Neuronal stem cell (in vitro differentiated cells): ENCODE data around the gene CCT3.

Experiments used
- DNase-seq: peaks from one replicate; pipeline ENCODE4 v3.0.0-alpha.2; 2013; ENCODE audit warnings: low spot score
- H2AFZ ChIP-seq: one replicate; pipeline ENCODE4 v1.6.1; 2013; ENCODE audit warnings: mild to moderate bottlenecking, low read length, inconsistent platforms
- H2AK5ac ChIP-seq: 2 replicates; pipeline ENCODE4 v1.6.1; 2013; ENCODE audit warnings: low read depth, mild to moderate bottlenecking, inconsistent platforms, low read length, moderate library complexity, mixed read lengths
- H2BK120ac ChIP-seq: 2 replicates; pipeline ENCODE4 v1.6.1; 2013; ENCODE audit warnings: low read depth, mild to moderate bottlenecking, inconsistent platforms, low read length, moderate library complexity, mixed read lengths
- H2BK12ac ChIP-seq: one replicate; pipeline ENCODE4 v1.6.1; 2013; ENCODE audit warnings: low read length, inconsistent platforms
- H2BK15ac ChIP-seq: 2 replicates; pipeline ENCODE4 v1.6.1; 2013; ENCODE audit warnings: mild to moderate bottlenecking, low read length, inconsistent platforms, mixed read lengths
- H2BK5ac ChIP-seq: one replicate; pipeline ENCODE4 v1.6.1; 2013; ENCODE audit warnings: inconsistent platforms, mild to moderate bottlenecking, low read length, moderate library complexity
- H3K14ac ChIP-seq: one replicate; pipeline ENCODE4 v1.6.1; 2013; ENCODE audit warnings: low read length, inconsistent platforms
- H3K18ac ChIP-seq: 2 replicates; pipeline ENCODE4 v1.6.1; 2013; ENCODE audit warnings: low read length, inconsistent platforms
- H3K23ac ChIP-seq: 2 replicates; pipeline ENCODE4 v1.6.1; 2013; ENCODE audit warnings: low read depth, mild to moderate bottlenecking, mixed read lengths, low read length, inconsistent platforms; ENCODE audit not compliant: poor library complexity
- H3K27ac ChIP-seq: replicated peaks from 3 replicates; pipeline ENCODE4 v1.5.1; 2013; ENCODE audit warnings: low read length, inconsistent platforms
- H3K27me3 ChIP-seq, 3 experiments: 2 replicates each; pipeline ENCODE4 v1.6.1; 2013; ENCODE audit warnings: low read length in 3 of 3, mild to moderate bottlenecking in 2 of 3, inconsistent platforms in 1 of 3, low read depth in 1 of 3, mixed read lengths in 1 of 3, moderate library complexity in 1 of 3; ENCODE audit not compliant: control insufficient read depth in 3 of 3, insufficient read depth in 3 of 3
- H3K36me3 ChIP-seq, 2 donors: replicated peaks in 1 of 2; 2 replicates each; pipeline ENCODE4 v1.6.1; 2013; ENCODE audit warnings: low read length in 2 of 2; ENCODE audit not compliant: control insufficient read depth in 2 of 2, insufficient read depth in 2 of 2
- H3K4ac ChIP-seq: 2 replicates; pipeline ENCODE4 v1.6.1; 2013; ENCODE audit warnings: inconsistent platforms, mild to moderate bottlenecking, low read length, moderate library complexity
- H3K4me1 ChIP-seq, 2 donors: 1 replicate in 1 of 2; 2 replicates in 1 of 2; pipeline ENCODE4 v1.6.1; 2013; ENCODE audit warnings: low read length in 2 of 2, low read depth in 1 of 2; ENCODE audit not compliant: control insufficient read depth in 2 of 2, insufficient read depth in 1 of 2
- H3K4me2 ChIP-seq: one replicate; pipeline ENCODE4 v1.6.1; 2013; ENCODE audit warnings: mild to moderate bottlenecking, low read length, inconsistent platforms; ENCODE audit not compliant: insufficient read depth, poor library complexity, severe bottlenecking
- H3K4me3 ChIP-seq, 2 donors: 2 replicates each; pipeline ENCODE4 v1.5.1; 2013; ENCODE audit warnings: low read length in 2 of 2, mild to moderate bottlenecking in 2 of 2, inconsistent platforms in 1 of 2, moderate library complexity in 1 of 2
- H3K79me1 ChIP-seq: one replicate; pipeline ENCODE4 v1.6.1; 2013; ENCODE audit warnings: low read depth, mild to moderate bottlenecking, inconsistent platforms, low read length, moderate library complexity
- H3K9ac ChIP-seq: one replicate; pipeline ENCODE4 v1.6.1; 2013; ENCODE audit warnings: mild to moderate bottlenecking, low read depth, low read length, inconsistent platforms; ENCODE audit not compliant: poor library complexity
- H3K9me3 ChIP-seq, 2 donors: replicated peaks in 1 of 2; 2 replicates each; pipeline versions ENCODE3 to v1.6.1; 2013; ENCODE audit warnings: low read length in 2 of 2, mild to moderate bottlenecking in 2 of 2, inconsistent platforms in 1 of 2, low read depth in 1 of 2, mixed read lengths in 1 of 2, moderate library complexity in 1 of 2; ENCODE audit not compliant: control insufficient read depth in 2 of 2, insufficient read depth in 1 of 2
- H4K8ac ChIP-seq: one replicate; pipeline ENCODE4 v1.6.1; 2013; ENCODE audit warnings: low read depth, mild to moderate bottlenecking, inconsistent platforms, low read length, moderate library complexity
- H4K91ac ChIP-seq: one replicate; pipeline ENCODE4 v1.6.1; 2013; ENCODE audit warnings: low read length, low read depth, mild to moderate bottlenecking, inconsistent platforms; ENCODE audit not compliant: poor library complexity
- WGBS, 2 donors: extraction: QIAGEN DNeasy Blood & Tissue Kit; methylation state at CpG; one replicate each; pipeline ENCODE4 v1.1.7; 2013; ENCODE audit warnings: missing lambda C conversion rate in 2 of 2, mixed read lengths in 1 of 2; ENCODE audit not compliant: insufficient read length in 2 of 2, insufficient replicate concordance in 1 of 2; ENCODE audit errors: extremely low coverage in 2 of 2; 5-methylcytosine and 5-hydroxymethylcytosine counted together

The CCT3 gene

GRCh38 chr1:156383023-156383422 lies 44.9 kb upstream of the CCT3 start:
- no peak overlapping the region for H2BK120ac ChIP-seq
- H2BK5ac ChIP-seq = no peak overlapping the region
- no peak overlapping the region for H4K8ac ChIP-seq
- H3K4me3 ChIP-seq = no peak overlapping the region
- H3K4me1 ChIP-seq = peaks cover 5 to 10% of the 10 kb centered on the region in 2 donors
- H3K14ac ChIP-seq = no peak overlapping the region
- H3K79me1 ChIP-seq = no peaks in the 10 kb centered on the region
- no CpG with 5 or more reads among the region's 9 CpGs for WGBS, 2 donors
- no peak overlapping the region for H4K91ac ChIP-seq
- H3K23ac ChIP-seq = peak overlapping the region; percentile 65
- H3K27me3 ChIP-seq = peaks cover 7 to 72% (median 44%) of the 10 kb centered on the region in 3 experiments
- H3K27ac ChIP-seq = no peak overlapping the region
- H3K9me3 ChIP-seq = no peaks in the 10 kb centered on the region
- H3K4ac ChIP-seq = no peak overlapping the region
- H3K18ac ChIP-seq = no peak overlapping the region
- peak; percentile 65 for DNase-seq
- no peak overlapping the region for H3K9ac ChIP-seq
- H2AFZ ChIP-seq = no peak overlapping the region
- no peak overlapping the region for H2BK15ac ChIP-seq
- no peak overlapping the region for H3K4me2 ChIP-seq
- no peak overlapping the region for H2BK12ac ChIP-seq
- no peaks in the 10 kb centered on the region for H3K36me3 ChIP-seq
- H2AK5ac ChIP-seq = no peak overlapping the region

DNA sequence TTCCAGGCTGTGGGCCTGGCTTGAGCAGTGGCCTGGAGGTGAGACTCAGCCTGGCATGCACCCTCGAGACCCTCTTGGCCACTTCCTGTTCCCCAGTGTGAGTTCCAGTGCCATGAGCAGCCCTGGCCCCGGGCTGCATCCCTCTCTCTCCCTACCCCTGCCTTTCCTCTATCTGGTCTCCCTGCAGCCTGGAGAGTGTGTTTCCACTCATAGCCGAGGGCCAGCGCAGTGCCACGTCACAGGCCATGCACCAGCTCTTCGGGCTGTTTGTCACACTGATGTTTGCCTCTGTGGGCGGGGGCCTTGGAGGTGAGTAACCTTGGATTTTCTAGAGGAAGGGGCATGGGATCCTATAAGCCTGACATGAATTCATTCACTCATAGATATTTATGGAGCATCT lies 44.5 kb upstream of the CCT3 start:
- Histone ChIP-seq H3K23ac (no peak overlapping the region), H3K4me2 (no peak overlapping the region), H2AFZ (no peak overlapping the region), H3K27ac (no peak overlapping the region), H3K36me3 (no peaks in the 10 kb centered on the region), H3K4ac (no peak overlapping the region), H3K14ac (no peak overlapping the region), H3K9ac (no peak overlapping the region), H2AK5ac (no peak overlapping the region), H3K79me1 (no peaks in the 10 kb centered on the region), H3K4me1 (peaks cover under 1 to 6% of the 10 kb centered on the region in 2 donors), H2BK12ac (no peak overlapping the region), H3K27me3 (peaks cover 2 to 68% (median 39%) of the 10 kb centered on the region in 3 experiments), H2BK120ac (no peak overlapping the region), H4K91ac (no peak overlapping the region), H3K4me3 (no peak overlapping the region), H3K18ac (no peak overlapping the region), H2BK15ac (no peak overlapping the region), H4K8ac (no peak overlapping the region), H2BK5ac (no peak overlapping the region), H3K9me3 (no peaks in the 10 kb centered on the region)
- WGBS, 2 donors = no CpG with 5 or more reads among the region's 7 CpGs
- DNase-seq = no peak

- Histone ChIP-seq H2BK15ac (no peak overlapping the region), H3K4me2 (no peak overlapping the region), H2AK5ac (no peak overlapping the region), H4K91ac (no peak overlapping the region), H2BK12ac (no peak overlapping the region), H2BK120ac (no peak overlapping the region), H3K14ac (no peak overlapping the region), H3K9me3 (no peaks in the 10 kb centered on the region), H3K23ac (no peak overlapping the region), H3K27me3 (peaks cover 0 to 54% (median 11%) of the 10 kb centered on the region in 3 experiments), H4K8ac (no peak overlapping the region), H2AFZ (no peak overlapping the region), H3K79me1 (no peaks in the 10 kb centered on the region), H3K27ac (no peak overlapping the region), H3K4ac (no peak overlapping the region), H3K4me1 (peaks cover 0 to 2% of the 10 kb centered on the region in 2 donors), H3K4me3 (no peak overlapping the region), H3K9ac (no peak overlapping the region), H2BK5ac (no peak overlapping the region), H3K36me3 (no peaks in the 10 kb centered on the region), H3K18ac (no peak overlapping the region)
- no peak for DNase-seq
- WGBS, 2 donors = no CpG with 5 or more reads among the region's 3 CpGs
Measured at GRCh38 chr1:156379420-156380165, 41.5 kb upstream of the CCT3 start.

DNA sequence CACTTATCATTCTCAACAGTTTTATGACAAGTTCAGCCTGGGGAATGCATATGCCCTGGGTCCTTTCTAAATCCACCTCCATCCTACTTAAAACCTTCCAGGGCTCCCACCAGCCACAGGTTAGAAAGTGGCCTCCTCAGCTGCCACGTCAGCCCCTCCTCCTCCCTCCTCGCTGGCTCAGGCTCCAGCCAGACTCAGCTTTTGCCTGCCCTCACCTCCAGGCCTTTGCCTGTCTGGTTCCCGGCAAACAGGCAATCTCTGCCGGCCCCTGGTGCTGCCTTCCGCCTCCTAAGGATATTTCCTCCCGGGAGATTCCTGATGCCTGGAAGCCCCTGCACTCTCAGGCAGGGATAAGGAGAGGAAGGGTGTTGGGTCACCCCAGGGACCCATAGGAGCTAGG lies 40.5 kb upstream of the CCT3 start:
- Histone ChIP-seq H4K91ac (no peak overlapping the region), H3K4ac (no peak overlapping the region), H3K23ac (no peak overlapping the region), H3K14ac (no peak overlapping the region), H2BK12ac (no peak overlapping the region), H2AK5ac (no peak overlapping the region), H3K4me1 (peaks cover 0 to 2% of the 10 kb centered on the region in 2 donors), H4K8ac (no peak overlapping the region), H3K27ac (no peak overlapping the region), H3K79me1 (no peaks in the 10 kb centered on the region), H3K27me3 (peaks cover 0 to 51% (median 8%) of the 10 kb centered on the region in 3 experiments), H3K18ac (peak overlapping the region; percentile 30), H2BK5ac (no peak overlapping the region), H2AFZ (no peak overlapping the region), H3K4me2 (no peak overlapping the region), H2BK120ac (peak overlapping the region; percentile 62), H3K4me3 (no peak overlapping the region), H3K9me3 (no peaks in the 10 kb centered on the region), H3K36me3 (no peaks in the 10 kb centered on the region), H3K9ac (no peak overlapping the region), H2BK15ac (no peak overlapping the region)
- WGBS, 2 donors = no CpG with 5 or more reads among the region's 6 CpGs
- no peak for DNase-seq
